Erythroblast (primary cell): ENCODE measurements around the gene C1orf87.

Experiments
- GATA1 ChIP-seq: IDR thresholded peaks from 2 replicates; pipeline ENCODE4 v1.6.1; 2011; ENCODE audit warnings: low read depth, mild to moderate bottlenecking, control low read depth, low read length, moderate library complexity
- POLR2A ChIP-seq: IDR thresholded peaks from 2 replicates; pipeline ENCODE4 v1.6.1; 2011; ENCODE audit warnings: mild to moderate bottlenecking, low read length

DNA sequence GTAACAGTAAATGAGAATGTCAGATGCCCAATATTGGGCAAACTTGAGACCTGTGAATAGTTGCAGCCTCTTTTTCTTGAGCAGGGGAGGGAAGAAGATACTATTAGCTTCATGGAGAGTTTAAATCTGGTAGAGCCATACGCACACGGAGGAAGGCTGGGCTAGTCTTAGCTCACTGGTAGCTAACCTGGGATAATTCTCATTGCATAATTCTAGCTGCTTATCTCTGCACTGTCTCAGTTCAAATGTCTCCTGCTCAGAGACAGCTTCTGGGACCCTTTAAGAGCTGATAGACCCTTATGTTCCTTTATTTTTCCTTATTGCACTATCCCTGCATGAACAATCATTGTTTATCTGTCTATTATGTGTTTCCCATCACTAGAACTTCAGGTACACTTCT, 8.4 kb downstream of the C1orf87 start:
- TF ChIP-seq POLR2A, result no peak
- TF ChIP-seq GATA1, result no peak
